ENCODE data around the gene PAK6. TPM values are rescaled to one million over a fixed set of nuclear protein-coding genes. Genes with fewer than 3 reads are reported as not detected.

The PAK6 gene
- total and polyA plus RNA-seq, 2 experiments from 2014 or later = 2.4 to 20.0 TPM

- TF ChIP-seq CTCF (conservative IDR thresholded peaks at IDR 0.05; ENCODE audit: low read depth in 2 of 2) (no peak), STAT1 (IDR thresholded peaks at IDR 0.05; ENCODE audit: unreplicated experiment) (no peak), EZH2phosphoT487 (IDR thresholded peaks at IDR 0.05; ENCODE audit: unreplicated experiment) (no peak), NANOG (IDR thresholded peaks at IDR 0.05; ENCODE audit: borderline replicate concordance) (no peak), ZNF114 (CRISPR knock-in tag; IDR thresholded peaks at IDR 0.05) (no peak), ETS1 (IDR thresholded peaks at IDR 0.05) (no peak)
Observed at GRCh38 chr15:40322531-40323238, 83.8 kb downstream of the PAK6 start (continued).

GRCh38 chr15:40323239-40323952 lies 84.5 kb downstream of the PAK6 start, which contains the start of gene INAFM2:
Gene INAFM2, plus strand, starts transcription at chr15:40323692. Its CDS starts 364 bp downstream, at chr15:40324056.
- H3K4me1 ChIP-seq (ENCODE audit: insufficient read depth) = peaks cover 52% of the 10 kb centered on the region
- TF ChIP-seq CREB1 (CRISPR knock-in tag; IDR thresholded peaks at IDR 0.05; ENCODE audit: low read depth) (peak; percentile 52; the same call in 1 of the 2 replicates), POLR2AphosphoS5 (IDR thresholded peaks at IDR 0.05; ENCODE audit: low read depth) (no peak; the same call in 1 of the 2 replicates), ETS1 (IDR thresholded peaks at IDR 0.05) (peak; percentile 62; the same call in 1 of the 2 replicates), CTCF (conservative IDR thresholded peaks at IDR 0.05; ENCODE audit: low read depth in 2 of 2) (peak in 1 of 2 experiments; percentile 24; a peak in 3 of 4 replicates)
- H3K4me1 Mint-ChIP-seq = peaks cover 58% of the 10 kb centered on the region
- peak; percentile 97 for DNase-seq (ENCODE audit: low spot score)
- peak within 1 kb of the TSS; percentile 90 for H3K4me2 ChIP-seq
- peaks cover 21% of the 10 kb centered on the region for H3K79me2 ChIP-seq (replicated peaks; ENCODE audit: insufficient read depth)
- ATAC-seq = peak; percentile 82
- peak within 1 kb of the TSS; percentile 79 for H3K4me3 Mint-ChIP-seq
- no peaks in the 10 kb centered on the region; the same call in 2 of the 3 replicates for H3K9me3 Mint-ChIP-seq
- peak within 1 kb of the TSS; percentile 83 for H3K4me3 ChIP-seq
- H3K27ac ChIP-seq (ENCODE audit: low read depth) = no peak within 1 kb of the TSS
- H3K27ac Mint-ChIP-seq = no peak within 1 kb of the TSS
- H3K27me3 Mint-ChIP-seq (ENCODE audit: insufficient read depth, low read depth, poor library complexity) = peaks cover 35% of the 10 kb centered on the region
- H3K9me2 ChIP-seq (ENCODE audit: insufficient read depth) = no peaks in the 10 kb centered on the region
- H4K20me1 ChIP-seq (replicated peaks; ENCODE audit: insufficient read depth) = peaks cover 10% of the 10 kb centered on the region
- peaks cover 16% of the 10 kb centered on the region; the same call in 1 of the 2 replicates for H3F3A ChIP-seq (replicated peaks; ENCODE audit: low read depth)
- peak within 1 kb of the TSS; percentile 59; the same call in 1 of the 2 replicates for H2AFZ ChIP-seq
- peaks cover 6% of the 10 kb centered on the region; the same call in 2 of the 3 replicates for H3K36me3 Mint-ChIP-seq (ENCODE audit: low read depth)
- peaks cover 34% of the 10 kb centered on the region for H3K27me3 ChIP-seq (ENCODE audit: insufficient read depth)
- H3K36me3 ChIP-seq (ENCODE audit: insufficient read depth) = no peaks in the 10 kb centered on the region

All from GM23338 (cell line).